NCI-H748 (cell line): Measurements from ENCODE around the gene B3GAT1.

Source experiments
- DNase-seq: peaks from one replicate; lab custom pipeline; 2025; ENCODE audit not compliant: unreplicated experiment; lab: John Stamatoyannopoulos, UW

B3GAT1 gene

GRCh38 chr11:134441706-134442105, 29.7 kb upstream of the B3GAT1 start:
- DNase-seq, result no peak

- DNase-seq, result no peak
These were observed 29.2 kb upstream of the B3GAT1 start for GRCh38 chr11:134441281-134441680.

- DNase-seq, result no peak
These were observed 28.8 kb upstream of the B3GAT1 start for GRCh38 chr11:134440851-134441250.

GRCh38 chr11:134438542-134439537, 26.8 kb upstream of the B3GAT1 start:
- no peak for DNase-seq

- no peak for DNase-seq
These were observed 25.8 kb upstream of the B3GAT1 start for GRCh38 chr11:134437821-134438220.

GRCh38 chr11:134436781-134437180, 24.7 kb upstream of the B3GAT1 start:
- no peak for DNase-seq

GRCh38 chr11:134433806-134434205, 21.8 kb upstream of the B3GAT1 start:
- DNase-seq, result no peak

GRCh38 chr11:134433251-134433650, 21.2 kb upstream of the B3GAT1 start:
- peak; percentile 13 for DNase-seq

- DNase-seq, result no peak
These were observed 20.7 kb upstream of the B3GAT1 start for GRCh38 chr11:134432776-134433175.

GRCh38 chr11:134429106-134429505, 17.1 kb upstream of the B3GAT1 start:
- DNase-seq, result peak; percentile 7

GRCh38 chr11:134425816-134426536, 13.9 kb upstream of the B3GAT1 start:
- no peak for DNase-seq

- no peak for DNase-seq
These were observed 13.4 kb upstream of the B3GAT1 start for GRCh38 chr11:134425413-134425812.

- DNase-seq, result no peak
These were observed 11.1 kb upstream of the B3GAT1 start for GRCh38 chr11:134423106-134423505.

GRCh38 chr11:134417871-134418840, 6.1 kb upstream of the B3GAT1 start:
- no peak for DNase-seq

GRCh38 chr11:134416726-134417125, 4.7 kb upstream of the B3GAT1 start:
- no peak for DNase-seq

- no peak for DNase-seq
These were observed 3.0 kb upstream of the B3GAT1 start for GRCh38 chr11:134414766-134415765.

- no peak for DNase-seq
These were observed 2.0 kb upstream of the B3GAT1 start for GRCh38 chr11:134413826-134414731.

- no peak for DNase-seq
These were observed 1.2 kb upstream of the B3GAT1 start for GRCh38 chr11:134413043-134413825.
